Activated naive CD4-positive, alpha-beta T cell treated with anti-CD3 and anti-CD28 coated beads for 36 hours (primary cell): ENCODE data around the gene MIOX. TPM values are rescaled to one million over a fixed set of nuclear protein-coding genes. Genes with fewer than 3 reads are reported as not detected.
"Not testable (repeated sequence)": the region's sequence is repeated elsewhere in the genome, so short reads cannot be mapped to it uniquely, and the experiment has no call there.

Experiments
- CTCF ChIA-PET: fragments of 350-600 bp; sonication (Branson Sonifier 250); formaldehyde crosslinking; loops from one replicate; lab custom pipeline; 2021; ENCODE audit warnings: antibody characterized with exemption; lab: Charles Lee
- DNase-seq: peaks from one replicate; pipeline ENCODE4 v3.0.0-alpha.2; 2020
- H3K27ac Mint-ChIP-seq: one replicate; pipeline ENCODE4 v1.8.0; 2021; ENCODE audit warnings: mild to moderate bottlenecking, mixed read lengths
- H3K27me3 Mint-ChIP-seq: one replicate; pipeline ENCODE4 v1.8.0; 2021; ENCODE audit warnings: low read depth, mixed read lengths
- H3K36me3 Mint-ChIP-seq: one replicate; pipeline ENCODE4 v1.8.0; 2021; ENCODE audit warnings: low read depth, mixed read lengths
- H3K4me1 Mint-ChIP-seq: one replicate; pipeline ENCODE4 v1.8.0; 2021; ENCODE audit warnings: low read depth, mixed read lengths
- H3K4me3 Mint-ChIP-seq: one replicate; pipeline ENCODE4 v1.8.0; 2021; ENCODE audit warnings: mild to moderate bottlenecking, moderate library complexity, mixed read lengths
- H3K9me3 Mint-ChIP-seq: one replicate; pipeline ENCODE4 v1.8.0; 2021; ENCODE audit warnings: mixed read lengths
- intact Hi-C: fragments of 100-400 bp; cut with micrococcal nuclease; formaldehyde crosslinking; loops from one replicate; pipeline ENCODE4 v1.15.1; 2023
- total RNA-seq, 2 experiments: library from RNA; stranded (reverse); gene quantifications; one replicate each; pipeline ENCODE4 v1.2.3, GENCODE V29; 2021

Gene MIOX
- total RNA-seq, 2 experiments from 2014 or later, result 0.31 TPM; not detected in 1

- peak overlapping the region; percentile 92 for H3K4me3 Mint-ChIP-seq
- H3K27ac Mint-ChIP-seq, result peak overlapping the region; percentile 99
- intact Hi-C loops, result loop anchor here (1.0 kb wide), 2 partner anchors 8 to 31 kb away; partner anchors contain the start of gene SYCE3
- no peaks in the 10 kb centered on the region for H3K9me3 Mint-ChIP-seq
- H3K27me3 Mint-ChIP-seq, result no peaks in the 10 kb centered on the region
- H3K36me3 Mint-ChIP-seq, result peaks cover 27% of the 10 kb centered on the region
- CTCF ChIA-PET, result interaction anchor here (1.2 to 1.7 kb wide), 2 partner anchors 17 to 90 kb away, joined by 3 to 7 read pairs; no protein-coding TSS in a partner anchor
- peaks cover 50% of the 10 kb centered on the region for H3K4me1 Mint-ChIP-seq
- DNase-seq, result peak; percentile 77
Observed at GRCh38 chr22:50531546-50531961, 44.9 kb downstream of the MIOX start.

GRCh38 chr22:50531962-50532674 is 45.5 kb downstream of the MIOX start:
- Mint-ChIP-seq H3K9me3 (no peaks in the 10 kb centered on the region), H3K36me3 (peaks cover 23% of the 10 kb centered on the region), H3K4me3 (peak overlapping the region; percentile 92), H3K27ac (peak overlapping the region; percentile 99), H3K27me3 (no peaks in the 10 kb centered on the region), H3K4me1 (peaks cover 50% of the 10 kb centered on the region)
- peak; percentile 40 for DNase-seq
- intact Hi-C loops, result loop anchor here (1.0 kb wide), 2 partner anchors 7 to 30 kb away; partner anchors contain the start of gene SYCE3
- CTCF ChIA-PET, result interaction anchor here (1.2 to 1.7 kb wide), 2 partner anchors 16 to 89 kb away, joined by 3 to 7 read pairs; no protein-coding TSS in a partner anchor

- Mint-ChIP-seq H3K4me1 (peaks cover 50% of the 10 kb centered on the region), H3K9me3 (no peaks in the 10 kb centered on the region), H3K4me3 (peak overlapping the region; percentile 92), H3K27ac (peak overlapping the region; percentile 99), H3K27me3 (no peaks in the 10 kb centered on the region), H3K36me3 (peaks cover 15% of the 10 kb centered on the region)
- intact Hi-C loops, result no loop called here
- DNase-seq, result no peak
- CTCF ChIA-PET, result interaction anchor here (0.9 to 1.2 kb wide), 2 partner anchors 14 to 18 kb away, joined by 3 to 4 read pairs; no protein-coding TSS in a partner anchor
Observed at GRCh38 chr22:50532824-50533796, 46.5 kb downstream of the MIOX start.

- H3K36me3 Mint-ChIP-seq, intact Hi-C loops, DNase-seq, H3K9me3 Mint-ChIP-seq, H3K27me3 Mint-ChIP-seq: not testable (repeated sequence)
- CTCF ChIA-PET, result interaction anchor here (0.6 to 2.6 kb wide), 5 partner anchors 8 to 87 kb away, joined by 3 to 12 read pairs (median 4); partner anchors contain the start of gene SCO2
- H3K27ac Mint-ChIP-seq, result peak overlapping the region; percentile 99
- peaks cover 46% of the 10 kb centered on the region for H3K4me1 Mint-ChIP-seq
- peak overlapping the region; percentile 2 for H3K4me3 Mint-ChIP-seq
Observed at GRCh38 chr22:50533856-50534711, 47.4 kb downstream of the MIOX start.

- DNase-seq, result no peak
- H3K9me3 Mint-ChIP-seq, result no peaks in the 10 kb centered on the region
- CTCF ChIA-PET, result interaction anchor here (0.9 to 2.6 kb wide), 2 partner anchors 9 to 86 kb away, joined by 4 to 12 read pairs; partner anchors contain the start of gene SCO2
- H3K4me3 Mint-ChIP-seq, result no peak overlapping the region
- H3K27ac Mint-ChIP-seq, result no peak overlapping the region
- H3K27me3 Mint-ChIP-seq, result no peaks in the 10 kb centered on the region
- peaks cover 7% of the 10 kb centered on the region for H3K36me3 Mint-ChIP-seq
- H3K4me1 Mint-ChIP-seq, result peaks cover 55% of the 10 kb centered on the region
- intact Hi-C loops, result loop anchor here (5.0 kb wide), 1 partner anchor 343 kb away; no protein-coding TSS in a partner anchor
Observed at GRCh38 chr22:50535113-50535512, 48.5 kb downstream of the MIOX start.

GRCh38 chr22:50536226-50536625 is 49.6 kb downstream of the MIOX start:
- intact Hi-C loops, result loop anchor here (5.0 kb wide), 1 partner anchor 344 kb away; no protein-coding TSS in a partner anchor
- Mint-ChIP-seq H3K9me3 (no peaks in the 10 kb centered on the region), H3K4me3 (no peak overlapping the region), H3K4me1 (peaks cover 65% of the 10 kb centered on the region), H3K27ac (peak overlapping the region; percentile 70), H3K27me3 (no peaks in the 10 kb centered on the region), H3K36me3 (peaks cover 4% of the 10 kb centered on the region)
- CTCF ChIA-PET, result interaction anchor here (1.2 to 5.8 kb wide), 3 partner anchors 9 to 84 kb away, joined by 5 to 39 read pairs (median 12); partner anchors contain the start of gene SCO2
- no peak for DNase-seq

- intact Hi-C loops, result loop anchor here (2.0 to 5.0 kb wide), 2 partner anchors 13 to 345 kb away; partner anchors contain the start of gene SCO2
- Mint-ChIP-seq H3K4me1 (peaks cover 77% of the 10 kb centered on the region), H3K4me3 (no peak overlapping the region), H3K36me3 (peaks cover 6% of the 10 kb centered on the region), H3K27ac (peak overlapping the region; percentile 98), H3K9me3 (peaks cover 1% of the 10 kb centered on the region), H3K27me3 (no peaks in the 10 kb centered on the region)
- DNase-seq, result no peak
- CTCF ChIA-PET, result interaction anchor here (0.9 to 5.8 kb wide), 4 partner anchors 13 to 86 kb away, joined by 3 to 39 read pairs (median 6); partner anchors contain the start of genes SCO2 and SYCE3
Observed at GRCh38 chr22:50537765-50538164, 51.1 kb downstream of the MIOX start.

Other genes with a start within 250 kb of the MIOX start
- gene TUBGCP6, start 241.8 kb upstream of the MIOX start, total RNA-seq, result 10 to 100 TPM; 44.5 to 47.8 TPM
- gene HDAC10, start 235.6 kb upstream of the MIOX start, total RNA-seq, result 10 to 100 TPM; 35.4 to 38.0 TPM
- gene MAPK12, start 225.2 kb upstream of the MIOX start, total RNA-seq, result 10 to 100 TPM; 12.3 to 12.4 TPM
- 10 to 100 TPM; 17.5 to 17.9 TPM for gene MAPK11, start 216.5 kb upstream of the MIOX start, total RNA-seq
- 10 to 100 TPM in 1 of 2 experiments, 1 to 10 TPM in 1; 9.8 to 10.4 TPM for gene PLXNB2, start 179.2 kb upstream of the MIOX start, total RNA-seq
- gene DENND6B, start 159.8 kb upstream of the MIOX start, total RNA-seq, result 1 to 10 TPM; 1.8 to 2.1 TPM
- gene PPP6R2, start 143.5 kb upstream of the MIOX start, total RNA-seq, result 10 to 100 TPM; 33.7 to 34.7 TPM
- 100 to 1,000 TPM; 100 TPM for gene SBF1, start 11.8 kb upstream of the MIOX start, total RNA-seq
- gene ADM2, start 5.3 kb upstream of the MIOX start, total RNA-seq, result 1 to 10 TPM; 7.5 to 8.3 TPM
- gene LMF2, start 20.8 kb downstream of the MIOX start, total RNA-seq, result 10 to 100 TPM; 41.4 to 42.0 TPM
- gene NCAPH2, start 21.4 kb downstream of the MIOX start, total RNA-seq, result 100 to 1,000 TPM; 104 to 115 TPM
- gene SCO2, start 38.7 kb downstream of the MIOX start, total RNA-seq, result 1 to 10 TPM; 1.1 to 2.1 TPM
- gene TYMP, start 43.2 kb downstream of the MIOX start, total RNA-seq, result 10 to 100 TPM; 43.7 to 49.6 TPM
- gene KLHDC7B, start 59.0 kb downstream of the MIOX start, total RNA-seq, result 1 to 10 TPM; 7.4 to 7.6 TPM
- 1 to 10 TPM in 1 of 2 experiments, under 1 TPM in 1; 0.91 to 2.0 TPM for gene SYCE3, start 76.1 kb downstream of the MIOX start, total RNA-seq
- 10 to 100 TPM; 37.3 to 43.7 TPM for gene CPT1B, start 91.6 kb downstream of the MIOX start, total RNA-seq
- gene CHKB, start 96.0 kb downstream of the MIOX start, total RNA-seq, result 10 to 100 TPM; 71.0 to 81.4 TPM
- under 1 TPM; 0.05 to 0.15 TPM for gene MAPK8IP2, start 113.9 kb downstream of the MIOX start, total RNA-seq
- gene ARSA, start 141.3 kb downstream of the MIOX start, total RNA-seq, result 10 to 100 TPM; 17.8 to 19.2 TPM
- gene SHANK3, start 186.0 kb downstream of the MIOX start, total RNA-seq, result under 1 TPM; 0.07 TPM